Measurements from ENCODE around the gene RERE.
"Not testable (repeated sequence)": the region's sequence is repeated elsewhere in the genome, so short reads cannot be mapped to it uniquely, and the experiment has no call there.

RERE gene

GRCh38 chr1:8796812-8797211 lies 20.6 kb downstream of the RERE start:
- no peak for DNase-seq

- DNase-seq, result no peak
These were observed 22.8 kb downstream of the RERE start for GRCh38 chr1:8794605-8795004.

- DNase-seq, result no peak
These were observed 25.6 kb downstream of the RERE start for GRCh38 chr1:8791819-8792218.

GRCh38 chr1:8790987-8791386 lies 26.5 kb downstream of the RERE start:
- DNase-seq, result no peak

- DNase-seq, result no peak
These were observed 27.0 kb downstream of the RERE start for GRCh38 chr1:8790478-8790877.

GRCh38 chr1:8789314-8790214 lies 27.9 kb downstream of the RERE start:
- no peak for DNase-seq

GRCh38 chr1:8787218-8787617 lies 30.2 kb downstream of the RERE start:
- no peak for DNase-seq

- not testable (repeated sequence) for DNase-seq
These were observed 31.2 kb downstream of the RERE start for GRCh38 chr1:8786204-8786603.

- DNase-seq, result no peak
These were observed 34.5 kb downstream of the RERE start for GRCh38 chr1:8782955-8783354.

- no peak for DNase-seq
These were observed 35.3 kb downstream of the RERE start for GRCh38 chr1:8782001-8782620.

GRCh38 chr1:8780405-8780804 lies 37.0 kb downstream of the RERE start:
- no peak for DNase-seq

GRCh38 chr1:8777867-8778266 lies 39.6 kb downstream of the RERE start:
- DNase-seq, result no peak

GRCh38 chr1:8776104-8776503 lies 41.3 kb downstream of the RERE start:
- no peak for DNase-seq

- no peak for DNase-seq
These were observed 50.4 kb downstream of the RERE start for GRCh38 chr1:8767006-8767405.

- no peak for DNase-seq
These were observed 52.2 kb downstream of the RERE start for GRCh38 chr1:8765198-8765597.

- no peak for DNase-seq
These were observed 53.0 kb downstream of the RERE start for GRCh38 chr1:8764293-8764937.

GRCh38 chr1:8763888-8764287 lies 53.6 kb downstream of the RERE start:
- DNase-seq, result no peak

GRCh38 chr1:8754993-8755392 lies 62.4 kb downstream of the RERE start:
- DNase-seq, result no peak

GRCh38 chr1:8754247-8754650 lies 63.2 kb downstream of the RERE start:
- DNase-seq, result no peak

- DNase-seq, result no peak
These were observed 63.7 kb downstream of the RERE start for GRCh38 chr1:8753736-8754135.

- DNase-seq, result no peak
These were observed 64.3 kb downstream of the RERE start for GRCh38 chr1:8752921-8753713.

- DNase-seq, result no peak
These were observed 65.0 kb downstream of the RERE start for GRCh38 chr1:8752411-8752810.

GRCh38 chr1:8751984-8752383 lies 65.5 kb downstream of the RERE start:
- no peak for DNase-seq
